Gastroesophageal sphincter (tissue), 4 donors: ENCODE measurements around the gene PWWP2B. TPM values are rescaled to one million over a fixed set of nuclear protein-coding genes. Genes with fewer than 3 reads are reported as not detected.

Experiments
- ATAC-seq: fragments of 150-250 bp; one replicate; pipeline ENCODE4 v1.9.1; 2016; ENCODE audit warnings: mild to moderate bottlenecking, moderate library complexity
- H3K27ac ChIP-seq, 4 donors: fragments of 200-600 bp; sonication (generic) in 3 of 4; 1 replicate in 3 of 4; 2 replicates in 1 of 4; pipeline ENCODE4 v1.5.1; 2016 to 2019
- H3K27me3 ChIP-seq: fragments of 200-600 bp; sonication (generic); one replicate; pipeline ENCODE4 v1.5.1; 2019
- H3K36me3 ChIP-seq, 2 donors: fragments of 200-600 bp; sonication (generic); one replicate each; pipeline ENCODE4 v1.5.1; 2019; ENCODE audit warnings: control low read depth in 1 of 2
- H3K4me1 ChIP-seq, 3 donors: fragments of 200-600 bp; sonication (generic); 1 replicate in 2 of 3; 2 replicates in 1 of 3; pipeline ENCODE4 v1.5.1; 2016 to 2019; ENCODE audit warnings: control low read depth in 2 of 3
- H3K4me3 ChIP-seq, 2 donors: fragments of 200-600 bp; sonication (generic); one replicate each; pipeline ENCODE4 v1.5.1; 2019; ENCODE audit warnings: mild to moderate bottlenecking in 1 of 2, moderate library complexity in 1 of 2
- H3K9me3 ChIP-seq, 3 donors: fragments of 200-600 bp; sonication (generic); one replicate each; pipeline ENCODE4 v1.5.1; 2017 to 2019; ENCODE audit warnings: control low read depth in 2 of 3
- EP300 ChIP-seq: sonication (generic); formaldehyde crosslinking; IDR thresholded peaks from one replicate; pipeline ENCODE4 v1.6.1; 2017; ENCODE audit warnings: antibody characterized with exemption, mild to moderate bottlenecking
- POLR2A ChIP-seq, 2 donors: fragments of 450-650 bp; IDR thresholded peaks; one replicate each; pipeline ENCODE4 v1.6.1; 2017; ENCODE audit warnings: antibody characterized with exemption in 2 of 2, mild to moderate bottlenecking in 2 of 2, moderate library complexity in 1 of 2
- POLR2AphosphoS5 ChIP-seq: sonication (generic); formaldehyde crosslinking; IDR thresholded peaks from one replicate; pipeline ENCODE4 v1.6.1; 2017; ENCODE audit warnings: antibody characterized with exemption
- WGBS, 2 donors: methylation state at CpG; one replicate each; pipeline ENCODE4 v1.1.5; 2018; ENCODE audit warnings: low coverage in 1 of 2; 5-methylcytosine and 5-hydroxymethylcytosine counted together
- total RNA-seq, 4 donors: library from RNA; depleted of rRNA; stranded (reverse); fragments of >200 nt; gene quantifications; one replicate each; pipeline ENCODE4 v1.1.0, GENCODE V29; 2016
- TF ChIP-seq, protein P1 (sequence below), 4 experiments: fragments of 200-600 bp in 2 of 4; fragments of 450-650 bp in 2 of 4; sonication (generic) in 1 of 4; IDR thresholded peaks; one replicate each; pipeline ENCODE4 v1.5.1; 2017 to 2019; ENCODE audit warnings: antibody characterized with exemption in 4 of 4, mild to moderate bottlenecking in 2 of 4, moderate library complexity in 2 of 4

The PWWP2B gene
- total RNA-seq, 4 donors from 2014 or later, result 11.3 to 17.1 (median 14.8) TPM

GRCh38 chr10:132458586-132459300 lies 61.7 kb downstream of the PWWP2B start:
- no peak for TF ChIP-seq POLR2AphosphoS5
- TF ChIP-seq, protein P1, sequence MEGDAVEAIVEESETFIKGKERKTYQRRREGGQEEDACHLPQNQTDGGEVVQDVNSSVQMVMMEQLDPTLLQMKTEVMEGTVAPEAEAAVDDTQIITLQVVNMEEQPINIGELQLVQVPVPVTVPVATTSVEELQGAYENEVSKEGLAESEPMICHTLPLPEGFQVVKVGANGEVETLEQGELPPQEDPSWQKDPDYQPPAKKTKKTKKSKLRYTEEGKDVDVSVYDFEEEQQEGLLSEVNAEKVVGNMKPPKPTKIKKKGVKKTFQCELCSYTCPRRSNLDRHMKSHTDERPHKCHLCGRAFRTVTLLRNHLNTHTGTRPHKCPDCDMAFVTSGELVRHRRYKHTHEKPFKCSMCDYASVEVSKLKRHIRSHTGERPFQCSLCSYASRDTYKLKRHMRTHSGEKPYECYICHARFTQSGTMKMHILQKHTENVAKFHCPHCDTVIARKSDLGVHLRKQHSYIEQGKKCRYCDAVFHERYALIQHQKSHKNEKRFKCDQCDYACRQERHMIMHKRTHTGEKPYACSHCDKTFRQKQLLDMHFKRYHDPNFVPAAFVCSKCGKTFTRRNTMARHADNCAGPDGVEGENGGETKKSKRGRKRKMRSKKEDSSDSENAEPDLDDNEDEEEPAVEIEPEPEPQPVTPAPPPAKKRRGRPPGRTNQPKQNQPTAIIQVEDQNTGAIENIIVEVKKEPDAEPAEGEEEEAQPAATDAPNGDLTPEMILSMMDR (IDR thresholded peaks at IDR 0.05), result peak in 3 of 4 experiments; percentile 91 to 100 (median 93)
- peak overlapping the region in 1 of 4 donors; percentile 11 for H3K27ac ChIP-seq
- peaks cover 2 to 61% (median 20%) of the 10 kb centered on the region in 3 donors for H3K4me1 ChIP-seq
- no peaks in the 10 kb centered on the region for H3K27me3 ChIP-seq
- WGBS, 2 donors, result 0% methylated on average over 8 of the region's 31 CpGs; no CpG with 5 or more reads in 1 of the 2 donors
- H3K36me3 ChIP-seq, result no peaks in the 10 kb centered on the region
- H3K9me3 ChIP-seq, result no peaks in the 10 kb centered on the region
- peak; percentile 61 for ATAC-seq
- no peak overlapping the region for H3K4me3 ChIP-seq

DNA sequence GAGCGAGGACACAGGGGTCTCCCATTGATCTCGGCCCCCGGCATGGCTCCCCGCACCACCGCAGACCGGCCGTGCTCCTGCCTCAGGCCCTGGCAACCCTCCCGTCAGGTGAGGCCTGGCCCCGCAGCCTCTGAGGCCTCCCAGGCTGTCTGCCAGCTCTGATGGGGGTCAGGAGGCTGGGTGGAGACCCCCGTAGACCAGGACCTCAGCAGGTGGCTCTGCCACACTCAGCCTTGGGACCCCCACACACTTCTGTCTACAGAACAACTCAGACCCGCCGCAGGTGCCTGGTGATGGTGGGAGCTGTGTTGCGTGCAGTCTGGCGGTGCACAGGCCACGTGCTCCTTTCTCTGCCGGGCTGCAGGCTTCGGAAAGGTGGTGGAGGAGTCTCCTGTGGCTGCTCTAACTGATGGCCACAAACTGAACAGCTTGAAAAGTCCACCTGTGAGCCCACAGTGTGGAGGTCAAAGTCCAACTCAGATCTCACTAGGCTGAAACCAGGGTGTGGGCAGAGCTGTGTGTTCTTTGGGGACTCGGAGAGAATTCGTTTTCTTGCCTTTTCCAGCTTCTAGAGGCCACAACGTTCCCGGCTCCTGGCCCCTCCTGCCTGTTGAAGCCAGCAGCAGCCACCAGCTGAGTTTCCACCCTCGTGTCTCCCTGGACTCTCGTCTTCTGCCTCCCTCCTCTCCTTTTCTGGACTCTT lies 62.5 kb downstream of the PWWP2B start:
- H3K4me1 ChIP-seq, result peaks cover 3 to 65% (median 26%) of the 10 kb centered on the region in 3 donors
- no peak overlapping the region for H3K4me3 ChIP-seq
- H3K27ac ChIP-seq, result peak overlapping the region in 1 of 4 donors; percentile 11
- no peak for TF ChIP-seq EP300
- no peak for TF ChIP-seq POLR2A (IDR thresholded peaks at IDR 0.05)
- TF ChIP-seq POLR2AphosphoS5, result no peak
- TF ChIP-seq, protein P1 (IDR thresholded peaks at IDR 0.05), result no peak
- no peaks in the 10 kb centered on the region for H3K9me3 ChIP-seq
- H3K36me3 ChIP-seq, result no peaks in the 10 kb centered on the region
- ATAC-seq, result no peak
- WGBS, 2 donors, result 56 to 81% methylated on average over 4 to 9 of the region's 23 CpGs
- H3K27me3 ChIP-seq, result no peaks in the 10 kb centered on the region

- TF ChIP-seq EP300 (no peak), POLR2AphosphoS5 (no peak), POLR2A (IDR thresholded peaks at IDR 0.05) (no peak)
- TF ChIP-seq, protein P1 (IDR thresholded peaks at IDR 0.05), result no peak
- peaks cover 3 to 71% (median 33%) of the 10 kb centered on the region in 3 donors for H3K4me1 ChIP-seq
- no peaks in the 10 kb centered on the region for H3K27me3 ChIP-seq
- peak overlapping the region in 1 of 4 donors; percentile 98 for H3K27ac ChIP-seq
- H3K9me3 ChIP-seq, result no peaks in the 10 kb centered on the region
- ATAC-seq, result no peak
- H3K36me3 ChIP-seq, result no peaks in the 10 kb centered on the region
- H3K4me3 ChIP-seq, result no peak overlapping the region
- WGBS, 2 donors, result 93 to 100% methylated on average over 1 to 3 of the region's 15 CpGs
These were observed 63.1 kb downstream of the PWWP2B start for GRCh38 chr10:132460071-132460470.

DNA sequence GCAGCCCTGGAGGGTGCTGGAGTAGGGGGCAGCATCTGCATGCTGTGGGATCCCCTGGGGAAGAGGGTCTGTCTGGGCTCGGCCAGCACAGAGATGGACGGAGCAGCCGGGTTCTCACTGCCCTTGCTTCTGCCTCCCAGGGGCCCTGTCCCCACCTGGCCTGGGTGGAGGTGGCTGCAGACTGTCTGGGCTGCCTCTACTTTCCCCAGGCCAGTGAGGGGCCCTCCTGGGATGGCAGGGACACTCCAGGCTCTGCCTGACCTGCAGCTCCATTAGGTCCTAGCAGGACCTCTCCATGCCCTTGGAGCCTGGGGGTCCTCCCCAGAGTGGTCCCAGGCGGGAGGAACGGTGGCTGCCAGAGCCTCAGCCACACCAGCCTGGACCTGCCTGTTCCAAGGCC lies 63.7 kb downstream of the PWWP2B start:
- Histone ChIP-seq H3K9me3 (no peaks in the 10 kb centered on the region), H3K27me3 (no peaks in the 10 kb centered on the region), H3K4me3 (no peak overlapping the region), H3K36me3 (no peaks in the 10 kb centered on the region), H3K27ac (peak overlapping the region in 1 of 4 donors; percentile 98), H3K4me1 (peaks cover 9 to 78% (median 38%) of the 10 kb centered on the region in 3 donors)
- TF ChIP-seq, protein P1 (IDR thresholded peaks at IDR 0.05), result no peak
- TF ChIP-seq POLR2AphosphoS5 (no peak), POLR2A (IDR thresholded peaks at IDR 0.05) (no peak), EP300 (no peak)
- no CpG with 5 or more reads among the region's 5 CpGs for WGBS, 2 donors
- no peak for ATAC-seq
